Lung microvascular endothelial cell (primary cell): ENCODE measurements around the gene PSD2. TPM values are rescaled to one million over a fixed set of nuclear protein-coding genes. Genes with fewer than 3 reads are reported as not detected.

Experiments
- DNase-seq, 2 donors: peaks; one replicate each; pipeline versions ENCODE4 v3.0.0 to v3.0.0-alpha.2; 2010; ENCODE audit warnings: low read depth in 2 of 2
- total RNA-seq: library from RNA; depleted of rRNA; stranded (reverse); fragments of >200 nt; gene quantifications from 2 replicates; pipeline ENCODE4 v1.2.1, GENCODE V29; 2014

Gene PSD2
- total RNA-seq, 1 donor from 2014 or later, result under 0.01 TPM

DNA sequence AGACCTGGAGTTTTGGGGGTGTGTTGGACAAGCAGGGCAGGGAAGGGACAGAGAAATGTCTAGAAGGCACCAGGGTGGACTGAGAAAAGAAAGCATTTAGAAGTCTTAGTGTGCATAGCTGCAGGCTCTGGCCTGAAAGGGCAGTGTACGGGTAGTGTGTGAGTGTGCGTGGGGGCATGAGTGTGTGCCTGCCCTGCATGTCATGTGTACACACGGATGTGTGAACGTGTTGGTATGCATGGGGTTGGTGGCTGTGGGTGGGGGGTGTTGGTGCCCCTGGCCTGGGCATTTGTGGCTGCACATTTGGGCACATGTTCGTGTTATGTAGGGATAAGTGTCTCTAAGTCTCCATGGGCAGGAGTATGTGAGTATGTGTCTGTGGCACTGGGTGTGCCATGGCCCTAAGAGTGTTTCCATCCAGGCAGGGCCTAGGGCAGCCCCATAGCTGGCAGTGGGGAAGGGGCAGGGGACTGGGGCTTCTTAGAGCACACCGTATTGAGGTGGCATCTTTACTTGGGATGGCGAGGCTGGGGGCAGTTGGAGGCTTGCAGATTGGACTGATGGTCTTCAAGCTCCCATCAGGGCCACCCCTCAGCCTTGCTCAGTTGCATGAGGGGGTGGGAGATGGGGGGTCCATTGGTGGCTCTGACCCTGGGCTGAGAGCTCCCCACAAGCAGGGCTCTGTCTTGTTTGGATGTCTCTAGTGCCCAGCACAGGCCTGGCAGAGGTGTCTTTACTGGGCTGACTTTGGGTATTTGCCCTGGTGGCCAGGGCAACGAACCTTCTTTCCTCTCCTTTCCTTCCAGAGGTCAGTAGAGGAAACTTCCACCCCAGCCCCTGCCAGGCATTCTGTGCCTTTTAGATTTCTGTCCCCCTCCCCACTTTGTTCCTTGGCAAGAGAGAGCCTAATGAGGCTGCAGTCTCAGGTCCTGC lies 15.0 kb downstream of the PSD2 start:
- no peak for DNase-seq

DNA sequence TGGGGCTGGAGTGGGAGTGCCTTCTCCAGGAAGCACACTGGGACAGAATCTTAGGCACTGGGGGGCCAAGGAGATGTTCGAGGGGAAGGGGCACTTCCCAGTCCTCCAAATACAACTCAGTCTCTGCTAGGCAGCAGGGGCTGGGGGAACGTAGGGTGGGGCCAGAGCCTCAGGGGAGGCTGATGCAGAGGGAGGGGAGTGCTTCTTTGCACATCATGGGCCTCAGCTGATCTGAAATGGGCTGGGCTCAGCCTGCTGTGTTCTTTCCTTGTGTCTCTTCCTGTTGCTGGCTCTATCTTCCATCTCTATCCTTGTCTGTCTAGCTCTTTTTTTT lies 15.6 kb downstream of the PSD2 start:
- DNase-seq, result no peak

DNA sequence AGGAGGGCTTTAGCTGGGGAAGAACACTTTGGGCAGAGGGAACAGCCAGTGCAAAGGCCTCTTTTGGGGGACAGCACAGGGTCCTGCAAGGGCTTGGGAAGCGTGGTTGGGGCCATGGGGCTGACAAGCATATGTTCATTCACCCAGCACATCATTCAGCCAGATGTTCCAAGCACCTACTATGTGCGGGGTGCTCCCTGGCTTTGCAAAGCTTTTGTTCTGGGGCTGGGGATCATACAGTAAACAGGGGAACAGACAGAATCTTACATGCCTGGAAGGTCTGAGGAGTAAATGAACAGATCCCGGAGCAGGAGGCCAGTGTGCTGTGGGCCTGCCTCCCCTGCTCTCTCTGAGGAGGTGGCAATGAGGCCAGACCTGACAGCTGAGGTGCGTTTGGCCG lies 16.7 kb downstream of the PSD2 start:
- no peak for DNase-seq

DNA sequence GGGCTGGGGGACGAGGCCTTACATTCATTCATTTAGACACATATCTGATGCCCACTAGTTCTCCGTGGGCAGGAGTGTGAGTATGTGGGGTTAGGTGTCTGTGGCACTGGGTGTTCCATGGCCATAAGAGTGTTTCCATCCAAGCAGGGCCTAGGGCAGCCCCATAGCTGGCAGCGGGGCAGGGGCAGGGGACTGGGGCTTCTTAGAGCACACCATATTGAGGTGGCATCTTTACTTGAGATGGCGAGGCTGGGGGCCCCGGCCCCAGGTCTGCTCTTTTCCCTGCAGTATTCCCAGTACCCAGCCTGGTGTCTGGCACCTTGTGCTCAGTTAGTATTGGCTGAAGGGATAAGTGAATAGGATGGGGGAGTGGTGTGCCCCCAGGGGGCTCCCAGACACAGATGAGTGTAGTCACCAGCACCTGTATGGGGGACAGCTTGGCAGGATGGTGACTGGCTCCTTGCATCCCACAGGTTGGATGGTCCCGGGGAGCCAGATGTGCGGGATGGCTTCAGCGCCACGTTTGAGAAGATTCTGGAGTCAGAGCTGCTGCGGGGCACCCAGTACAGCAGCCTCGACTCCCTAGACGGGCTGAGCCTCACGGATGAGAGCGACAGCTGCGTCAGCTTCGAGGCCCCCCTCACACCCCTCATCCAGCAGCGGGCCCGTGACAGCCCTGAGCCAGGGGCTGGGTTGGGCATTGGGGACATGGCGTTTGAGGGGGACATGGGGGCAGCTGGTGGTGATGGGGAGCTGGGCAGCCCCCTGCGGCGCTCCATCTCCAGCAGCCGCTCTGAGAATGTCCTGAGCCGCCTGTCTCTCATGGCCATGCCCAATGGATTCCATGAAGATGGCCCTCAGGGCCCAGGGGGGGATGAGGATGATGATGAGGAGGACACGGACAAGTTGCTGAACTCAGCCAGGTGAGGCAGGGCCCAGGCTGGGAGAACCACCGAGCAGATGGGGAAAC lies 17.5 kb downstream of the PSD2 start:
- no peak for DNase-seq

- DNase-seq, result no peak
Observed at GRCh38 chr5:139814191-139814601, 18.6 kb downstream of the PSD2 start.

DNA sequence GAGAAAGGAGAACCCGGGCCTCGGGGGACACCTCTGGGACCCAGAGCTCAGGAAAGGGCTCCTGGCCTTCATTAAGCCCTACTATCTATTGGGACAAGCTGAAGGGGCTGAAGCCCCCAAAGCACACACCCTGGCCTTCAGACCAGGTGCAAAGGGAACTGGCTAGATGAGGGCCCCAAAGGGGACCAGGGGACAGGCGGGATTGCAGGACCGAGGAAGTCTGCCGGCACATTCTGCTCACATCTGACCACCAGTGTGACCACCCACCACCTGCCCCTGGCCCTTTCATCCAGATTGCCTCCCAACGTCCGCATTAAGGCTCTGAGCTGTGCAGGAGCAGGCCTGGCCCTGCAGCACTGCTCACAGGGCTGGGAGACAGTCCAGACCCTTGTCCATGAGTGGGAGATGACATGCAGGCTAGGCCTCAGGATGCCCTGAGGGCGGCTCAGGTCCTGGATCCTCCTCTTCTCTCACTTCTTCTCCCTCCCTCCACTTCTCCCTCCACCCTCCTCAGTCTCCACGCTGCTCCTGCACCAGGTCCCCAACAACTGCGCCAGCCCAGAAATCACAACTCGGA lies 19.2 kb downstream of the PSD2 start:
- DNase-seq, result no peak

DNA sequence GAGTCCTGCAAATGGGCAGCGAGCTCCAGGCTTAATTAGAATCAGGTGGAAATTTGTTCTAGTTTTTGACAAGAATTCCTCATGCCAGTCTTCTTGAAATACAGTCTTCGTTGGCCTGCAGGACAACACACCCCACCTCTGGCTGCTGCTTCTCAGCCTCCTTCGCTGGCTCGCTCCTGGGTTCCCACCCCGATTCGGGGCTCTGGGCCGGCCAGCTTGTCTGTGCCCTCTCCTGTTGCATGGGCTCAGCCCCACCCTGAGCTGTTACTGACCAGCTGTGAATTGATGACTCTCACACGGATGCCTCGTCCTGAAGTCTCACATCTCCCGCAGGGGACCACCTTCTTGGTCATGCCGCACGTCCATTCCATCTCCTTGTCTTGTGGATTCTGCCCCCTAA lies 21.0 kb downstream of the PSD2 start:
- no peak for DNase-seq

- DNase-seq, result no peak
Observed at GRCh38 chr5:139817362-139817761, 21.8 kb downstream of the PSD2 start.

- DNase-seq, result no peak
Observed at GRCh38 chr5:139817970-139818369, 22.4 kb downstream of the PSD2 start.

- no peak for DNase-seq
Observed at GRCh38 chr5:139820130-139820529, 24.5 kb downstream of the PSD2 start.

DNA sequence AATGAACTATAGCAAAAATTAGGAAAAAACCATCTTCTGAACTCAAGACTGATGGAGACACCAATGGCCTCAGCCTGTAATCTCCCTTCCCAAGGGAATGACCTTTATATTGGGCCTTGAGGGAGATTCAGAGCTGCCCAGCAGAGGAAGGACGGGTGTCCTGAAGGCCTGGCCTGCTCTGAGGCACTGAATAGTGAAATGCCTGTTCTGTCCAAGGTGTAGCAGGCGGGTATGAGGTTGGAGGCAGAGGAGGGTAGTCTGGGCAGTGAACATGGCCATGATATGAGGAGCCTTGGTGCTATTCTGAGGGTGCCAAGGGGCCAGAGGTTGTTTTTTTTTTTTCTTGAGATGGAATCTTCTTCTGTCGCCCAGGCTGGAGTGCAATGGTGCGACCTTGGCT lies 25.0 kb downstream of the PSD2 start:
- DNase-seq, result no peak

DNA sequence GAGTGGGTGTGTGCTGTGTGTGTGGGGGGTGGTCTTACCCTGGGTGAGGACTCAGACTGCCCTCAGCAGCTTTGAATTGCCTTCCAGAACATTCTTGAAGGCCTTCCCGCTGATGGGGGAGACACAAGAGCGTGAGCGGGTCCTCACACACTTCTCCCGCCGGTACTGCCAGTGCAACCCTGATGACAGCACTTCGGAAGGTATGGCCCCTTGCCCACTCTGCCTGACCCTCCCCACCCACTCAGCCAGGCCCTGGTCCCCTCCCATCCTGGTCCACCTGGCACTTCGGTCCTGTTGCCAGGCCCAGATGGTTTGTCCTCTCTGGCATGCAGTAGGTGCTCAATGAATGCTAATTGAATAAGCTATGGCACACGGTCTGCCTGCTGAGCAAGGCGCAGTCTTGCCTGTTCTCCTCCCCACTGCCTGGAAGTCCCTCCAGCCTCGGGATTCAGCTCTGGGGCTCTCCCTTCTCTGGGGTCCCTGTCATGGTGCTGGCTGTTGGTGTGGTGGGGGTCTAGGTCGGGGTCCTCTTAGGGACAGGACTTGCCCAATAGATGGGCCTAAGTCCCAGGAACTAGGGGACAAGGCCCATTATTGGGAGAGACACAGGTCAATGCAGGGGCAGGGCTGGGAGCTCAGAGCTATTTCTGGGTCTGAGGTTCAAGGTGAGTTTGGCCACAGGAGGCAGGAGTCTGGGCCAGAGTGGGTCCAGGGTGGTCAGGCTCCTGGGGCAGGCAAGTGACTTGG lies 26.4 kb downstream of the PSD2 start:
- DNase-seq, result no peak

DNA sequence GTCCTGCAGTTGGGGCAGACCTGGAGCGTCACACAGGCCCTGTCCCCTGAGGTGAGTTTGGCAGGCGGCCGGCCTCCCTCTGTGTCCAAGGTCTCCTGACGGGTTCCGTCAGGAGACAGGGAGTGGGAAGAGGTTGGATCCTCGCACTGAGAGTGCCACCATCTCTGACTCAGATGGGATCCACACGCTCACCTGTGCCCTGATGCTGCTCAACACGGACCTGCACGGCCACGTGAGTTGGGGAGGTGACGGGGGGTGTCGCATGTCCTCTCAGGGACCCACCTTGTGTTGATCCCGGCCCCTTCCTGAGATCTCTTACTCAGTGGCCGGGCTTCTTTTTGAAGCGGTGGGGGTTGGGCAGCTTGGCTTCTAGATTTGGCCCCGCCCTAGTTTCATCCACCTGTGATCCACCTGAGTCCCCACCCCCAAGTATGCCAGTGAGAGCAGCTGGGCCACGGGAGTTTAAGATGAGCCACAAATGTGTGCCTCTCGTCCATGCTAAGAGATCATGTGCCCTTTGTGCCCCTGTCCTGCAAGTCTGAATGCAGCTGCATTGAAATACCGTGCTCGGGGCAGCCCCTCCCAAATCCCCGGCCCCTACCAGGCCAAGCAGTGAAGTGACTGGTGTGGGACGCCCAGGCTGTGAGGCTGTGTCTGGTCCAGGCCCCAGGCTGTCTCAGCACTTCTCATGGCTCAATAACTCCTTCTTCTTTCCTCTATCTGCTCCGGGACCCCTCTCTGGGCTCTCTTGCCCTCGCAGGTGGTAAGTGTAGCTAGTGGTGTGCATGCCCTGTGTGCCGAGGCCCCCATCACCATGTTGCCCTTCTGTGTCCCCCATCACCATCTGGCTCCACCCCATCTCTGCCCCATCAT lies 27.2 kb downstream of the PSD2 start:
- no peak for DNase-seq

- DNase-seq, result no peak
Observed at GRCh38 chr5:139823757-139824355, 28.2 kb downstream of the PSD2 start.

DNA sequence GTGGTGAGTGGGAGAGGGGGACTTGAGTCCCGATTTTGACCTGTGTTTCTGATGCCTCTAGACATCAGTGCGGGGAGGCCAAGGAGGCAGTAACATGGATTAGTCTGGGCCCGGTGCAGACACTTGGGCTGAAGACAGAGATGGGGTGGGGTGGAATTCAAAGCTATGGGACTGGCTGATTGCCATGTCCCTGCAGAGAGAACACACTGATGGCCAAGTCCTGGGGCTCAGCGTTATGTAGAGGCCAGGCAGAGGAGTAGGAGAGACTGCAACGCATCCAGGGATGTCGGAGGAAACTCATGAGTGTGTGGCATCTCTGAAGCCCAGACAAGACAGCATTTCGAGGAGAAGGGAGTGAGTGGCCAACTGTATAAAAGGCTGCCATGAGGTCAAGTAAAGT lies 30.1 kb downstream of the PSD2 start:
- no peak for DNase-seq

DNA sequence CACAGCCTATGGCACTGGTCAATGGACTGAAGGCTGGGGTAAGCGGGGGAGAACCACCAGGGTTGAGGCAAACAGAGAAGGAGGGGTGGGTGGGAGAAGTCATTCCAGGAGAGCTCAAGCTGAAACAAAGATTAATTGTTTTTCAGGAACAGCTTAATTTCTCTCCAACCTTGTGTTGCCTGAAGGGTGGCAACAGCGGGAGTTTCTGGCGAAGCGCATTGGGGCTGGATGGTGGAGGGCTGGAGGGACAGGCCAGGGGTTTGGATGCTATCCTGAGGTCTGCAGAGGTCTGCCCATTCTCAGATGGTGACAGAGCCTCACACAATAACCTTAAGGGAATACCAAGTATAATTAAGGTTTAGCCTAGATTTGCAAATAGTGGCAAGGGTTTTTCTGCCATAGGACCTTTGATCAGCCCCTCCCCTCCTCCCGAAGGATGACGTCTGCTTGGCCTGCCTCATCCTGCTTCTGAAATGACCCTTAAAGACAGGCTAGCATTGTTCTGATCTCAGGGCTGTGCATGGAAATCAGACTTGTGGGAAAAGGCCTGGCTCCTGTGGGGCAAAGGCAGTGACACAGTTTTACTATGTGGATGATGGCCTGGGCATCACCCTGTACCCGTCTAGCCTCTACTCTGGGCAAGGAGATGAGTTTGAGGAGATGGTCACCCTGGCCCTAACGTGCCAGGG lies 32.7 kb downstream of the PSD2 start:
- DNase-seq, result no peak

DNA sequence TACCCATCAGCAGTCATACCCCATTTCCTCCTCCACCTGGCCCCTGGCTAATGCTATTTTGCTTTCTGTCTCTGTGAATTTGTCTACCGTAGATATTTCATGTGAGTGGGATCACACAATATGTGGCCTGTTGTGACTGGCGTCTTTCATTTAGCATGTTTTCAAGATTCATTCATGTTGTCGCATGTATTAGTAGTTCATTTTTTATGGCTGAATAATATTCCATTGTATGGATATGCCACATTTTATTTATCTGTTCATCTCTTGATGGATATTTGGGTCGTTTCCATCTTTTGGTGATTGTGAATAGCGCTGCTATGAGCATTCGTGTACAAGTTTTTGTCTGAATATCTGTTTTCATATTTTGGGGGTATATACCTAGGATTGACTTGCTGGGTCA lies 33.9 kb downstream of the PSD2 start:
- no peak for DNase-seq

GRCh38 chr5:139831624-139832023 lies 36.0 kb downstream of the PSD2 start:
- DNase-seq, result no peak

- DNase-seq, result no peak
Observed at GRCh38 chr5:139833525-139833924, 37.9 kb downstream of the PSD2 start.
